Muscle of leg (tissue), 11 donors: ENCODE results near the gene DIRAS2. TPM values are rescaled to one million over a fixed set of nuclear protein-coding genes. Genes with fewer than 3 reads are reported as not detected.
A peak's percentile ranks its signal among the peaks of the same experiment; 100 is the strongest.

Experiments used
- DNase-seq: peaks from one replicate; pipeline ENCODE4 v3.0.0; 2013
- H3K27ac ChIP-seq: one replicate; pipeline ENCODE4 v1.5.1; 2013; ENCODE audit warnings: mild to moderate bottlenecking, low read length, control low read depth
- H3K27me3 ChIP-seq: one replicate; pipeline ENCODE4 v1.6.1; 2013; ENCODE audit warnings: low read length; ENCODE audit not compliant: control insufficient read depth, insufficient read depth
- H3K36me3 ChIP-seq: one replicate; pipeline ENCODE4 v1.6.1; 2013; ENCODE audit warnings: low read length; ENCODE audit not compliant: control insufficient read depth, insufficient read depth
- H3K4me1 ChIP-seq: one replicate; pipeline ENCODE4 v1.6.1; 2013; ENCODE audit warnings: low read length; ENCODE audit not compliant: control insufficient read depth, insufficient read depth
- H3K4me3 ChIP-seq: one replicate; pipeline ENCODE4 v1.5.1; 2013; ENCODE audit warnings: low read length, control low read depth
- H3K9me3 ChIP-seq: replicated peaks from 2 replicates; pipeline ENCODE4 v1.6.1; 2013; ENCODE audit warnings: low read depth, low read length; ENCODE audit not compliant: control insufficient read depth
- WGBS: methylation state at CpG from one replicate; pipeline ENCODE4 v1.1.5; 2013; ENCODE audit warnings: missing lambda C conversion rate; ENCODE audit not compliant: insufficient coverage; 5-methylcytosine and 5-hydroxymethylcytosine counted together
- polyA plus RNA-seq, 8 donors: library from polyadenylated mRNA; unstranded; fragments of 120-200 nt; gene quantifications; one replicate each; pipeline versions ENCODE4 v1.2.1 to v1.2.3, GENCODE V29; 2013; ENCODE audit warnings: inconsistent platforms in 1 of 8, low replicate concordance in 1 of 8; ENCODE audit not compliant: insufficient read length in 8 of 8, insufficient read depth in 1 of 8
- total RNA-seq: library from RNA; stranded (reverse); fragments of 120-200 nt; gene quantifications from one replicate; pipeline ENCODE4 v1.2.4, GENCODE V29; 2013

Gene DIRAS2
- total and polyA plus RNA-seq, 9 donors, result 0.65 to 1.9 (median 0.93) TPM

DNA sequence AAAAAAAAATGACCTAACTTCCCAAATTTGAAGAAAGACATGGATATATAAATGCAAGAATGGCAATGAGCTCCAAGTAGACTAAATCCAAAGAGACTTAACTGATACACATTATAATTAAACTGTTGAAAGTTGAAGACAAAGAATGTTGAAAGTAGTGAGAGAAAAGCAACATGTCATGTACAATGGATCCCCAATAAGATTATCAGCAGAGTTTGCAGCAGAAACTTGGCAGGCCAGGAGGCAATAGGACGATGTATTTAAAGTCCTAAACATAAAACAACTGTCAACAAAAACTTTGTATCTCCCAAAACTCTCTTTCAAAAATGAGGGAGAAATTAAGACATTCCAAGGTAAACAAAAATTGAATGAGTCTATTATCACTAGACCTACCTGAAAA, 8.6 kb upstream of the DIRAS2 start:
- no peaks in the 10 kb centered on the region for H3K4me1 ChIP-seq
- H3K9me3 ChIP-seq, result peaks cover 2% of the 10 kb centered on the region
- no peak overlapping the region for H3K27ac ChIP-seq
- H3K4me3 ChIP-seq, result no peak overlapping the region
- no peaks in the 10 kb centered on the region for H3K36me3 ChIP-seq
- WGBS, result no CpG with 5 or more reads among the region's 1 CpG
- DNase-seq, result no peak
- H3K27me3 ChIP-seq, result no peaks in the 10 kb centered on the region

DNA sequence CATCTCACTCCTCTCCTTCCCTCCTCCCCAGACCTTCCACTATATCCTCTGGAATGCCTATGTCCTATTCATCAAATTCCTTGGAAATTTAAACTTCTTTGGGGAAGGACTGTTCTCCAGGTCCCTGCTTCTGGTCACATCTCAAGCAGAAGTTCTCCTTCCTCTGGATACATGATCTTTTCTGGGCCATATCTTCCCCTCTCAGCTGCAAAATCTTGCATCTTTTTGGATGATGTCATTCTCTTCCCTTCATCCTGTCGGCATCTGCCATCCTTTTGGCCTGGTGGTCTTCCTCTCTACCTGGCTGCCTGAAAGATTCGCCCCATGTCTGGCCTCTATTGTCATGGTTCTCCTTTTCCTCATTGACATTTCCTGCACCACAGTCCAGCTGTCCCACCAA, 5.2 kb upstream of the DIRAS2 start:
- Histone ChIP-seq H3K36me3 (no peaks in the 10 kb centered on the region), H3K9me3 (peaks cover 2% of the 10 kb centered on the region), H3K4me1 (no peaks in the 10 kb centered on the region), H3K27ac (no peak overlapping the region), H3K27me3 (peaks cover 5% of the 10 kb centered on the region), H3K4me3 (no peak overlapping the region)
- 76% methylated on average over 2 of the region's 2 CpGs for WGBS
- no peak for DNase-seq

DNA sequence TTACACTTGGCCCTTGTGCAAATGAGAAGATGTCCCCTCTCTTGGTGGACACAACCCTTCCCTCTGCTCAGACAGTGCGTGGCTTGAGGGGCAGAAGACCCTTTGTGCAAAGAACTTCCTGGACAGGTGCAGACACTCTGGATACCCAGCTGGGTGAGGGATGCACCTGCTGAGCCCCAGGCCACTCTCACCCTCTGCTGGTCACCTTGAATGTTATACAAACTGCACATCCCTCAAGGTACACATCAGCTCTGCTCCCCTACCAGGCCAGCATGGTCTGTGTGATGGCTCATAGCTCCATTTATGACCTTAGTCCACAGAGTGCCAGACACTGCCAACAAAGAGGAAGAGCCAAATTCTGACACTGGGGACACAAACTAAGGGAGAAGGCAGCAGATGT, 3.1 kb upstream of the DIRAS2 start:
- H3K27me3 ChIP-seq, result peaks cover 19% of the 10 kb centered on the region
- H3K4me1 ChIP-seq, result peaks cover 3% of the 10 kb centered on the region
- no peak overlapping the region for H3K4me3 ChIP-seq
- 86% methylated on average over 1 of the region's 1 CpG for WGBS
- peaks cover 2% of the 10 kb centered on the region for H3K9me3 ChIP-seq
- H3K36me3 ChIP-seq, result no peaks in the 10 kb centered on the region
- H3K27ac ChIP-seq, result no peak overlapping the region
- DNase-seq, result no peak

DNA sequence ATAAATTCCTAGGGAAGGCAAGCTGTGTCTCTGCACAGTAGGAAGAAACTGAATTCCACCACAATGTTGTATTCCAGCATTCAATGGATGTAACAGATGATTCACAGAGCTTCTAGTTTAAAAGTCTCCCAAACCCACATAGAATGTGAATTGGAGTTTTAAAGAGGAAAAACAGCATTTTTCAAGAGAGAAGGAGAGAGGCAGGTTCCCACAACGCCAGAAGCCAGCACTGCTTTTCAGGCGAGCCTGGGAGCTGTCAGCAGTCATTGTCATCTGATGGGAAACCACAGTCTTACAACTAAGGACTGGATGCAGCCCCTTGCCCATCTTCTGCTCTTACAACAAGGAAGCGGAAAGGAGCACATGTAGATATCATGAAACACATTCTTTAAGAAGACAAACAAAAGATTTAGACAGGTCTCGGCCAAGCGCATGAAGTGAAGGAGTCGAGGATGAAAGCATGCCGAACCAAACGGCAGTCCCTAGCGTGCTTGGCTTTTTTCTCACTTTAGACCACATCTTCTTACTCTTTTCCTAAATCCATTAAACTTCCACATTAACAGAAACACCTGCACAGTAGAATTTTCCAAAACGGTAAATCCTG, 638 bp downstream of the DIRAS2 start:
- Histone ChIP-seq H3K27me3 (peaks cover 19% of the 10 kb centered on the region), H3K9me3 (no peaks in the 10 kb centered on the region), H3K4me1 (peaks cover 3% of the 10 kb centered on the region), H3K27ac (no peak overlapping the region), H3K36me3 (no peaks in the 10 kb centered on the region), H3K4me3 (peak overlapping the region; percentile 41)
- WGBS, result 3% methylated on average over 7 of the region's 10 CpGs
- peak; percentile 49 for DNase-seq

DNA sequence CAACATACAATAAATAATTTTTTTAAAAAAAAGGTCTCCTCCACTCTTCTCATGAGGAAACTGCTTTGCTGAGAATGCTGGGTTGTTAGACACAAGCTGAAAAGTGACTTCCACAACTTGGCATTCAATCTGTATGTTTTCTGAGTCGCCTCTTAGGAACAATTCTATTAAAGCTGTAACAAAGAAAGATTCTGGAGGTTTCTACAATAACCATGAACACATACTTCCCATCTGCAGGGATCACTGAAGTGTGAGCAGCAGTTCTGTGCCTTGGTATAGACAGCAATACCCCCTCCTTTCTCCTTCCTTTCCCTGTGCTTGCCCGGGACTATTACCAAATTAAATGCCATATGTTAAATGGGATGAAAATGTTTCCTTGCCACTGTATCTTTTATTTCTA, 1.5 kb downstream of the DIRAS2 start:
- H3K27me3 ChIP-seq, result peaks cover 19% of the 10 kb centered on the region

DNA sequence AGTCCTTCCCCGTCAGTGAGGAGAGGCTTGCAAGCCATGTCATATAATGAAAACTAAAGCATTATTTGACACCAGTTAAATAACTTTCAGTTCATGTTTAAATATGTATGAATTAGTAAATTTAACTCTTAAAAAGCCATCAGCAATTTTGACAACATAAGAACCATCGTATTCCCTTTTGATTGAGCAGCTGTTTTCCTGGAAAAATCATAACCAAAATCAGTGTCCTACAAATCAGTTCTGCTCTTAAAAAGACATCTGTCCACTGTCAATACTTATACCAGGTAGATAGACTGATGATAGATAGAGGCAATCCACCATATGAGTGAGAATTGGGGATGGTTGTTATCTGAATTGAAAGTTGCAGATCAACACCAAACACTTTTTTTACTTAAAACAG, 2.3 kb downstream of the DIRAS2 start:
- no peaks in the 10 kb centered on the region for H3K9me3 ChIP-seq
- no CpG with 5 or more reads among the region's 2 CpGs for WGBS
- peaks cover 3% of the 10 kb centered on the region for H3K4me1 ChIP-seq
- peaks cover 19% of the 10 kb centered on the region for H3K27me3 ChIP-seq
- DNase-seq, result no peak
- H3K27ac ChIP-seq, result no peak overlapping the region
- H3K4me3 ChIP-seq, result no peak overlapping the region
- no peaks in the 10 kb centered on the region for H3K36me3 ChIP-seq

More for the DNA sequence above, 1.5 kb downstream of the DIRAS2 start:
- whole genome bisulfite sequencing, result no CpG with 5 or more reads among the region's 2 CpGs
- H3K4me1 ChIP-seq, result peaks cover 3% of the 10 kb centered on the region
- no peak overlapping the region for H3K27ac ChIP-seq
- DNase-seq, result no peak
- no peaks in the 10 kb centered on the region for H3K9me3 ChIP-seq
- H3K4me3 ChIP-seq, result no peak overlapping the region
- H3K36me3 ChIP-seq, result no peaks in the 10 kb centered on the region

DNA sequence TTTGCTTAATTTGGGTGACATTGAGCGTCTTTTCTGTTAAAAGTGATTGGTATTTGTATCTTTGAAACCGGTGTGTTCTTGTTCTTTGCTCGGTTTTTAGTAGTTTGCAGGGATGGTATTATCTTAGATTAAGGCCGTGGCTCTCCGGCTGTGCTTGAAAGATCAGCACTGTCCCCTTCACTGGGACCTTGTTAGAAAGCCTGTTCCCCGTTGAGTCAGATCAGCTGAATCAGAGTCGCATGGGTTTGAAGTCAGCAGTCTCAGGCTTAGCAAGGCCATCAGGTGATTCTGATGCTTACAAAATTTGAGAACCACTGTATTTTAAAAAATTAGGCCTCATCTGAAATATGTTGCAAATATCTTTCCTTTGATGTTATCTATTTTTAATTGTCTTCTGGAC, 5.0 kb downstream of the DIRAS2 start:
- Histone ChIP-seq H3K4me3 (no peak overlapping the region), H3K27ac (no peak overlapping the region), H3K36me3 (no peaks in the 10 kb centered on the region), H3K9me3 (no peaks in the 10 kb centered on the region), H3K27me3 (peaks cover 13% of the 10 kb centered on the region), H3K4me1 (peaks cover 3% of the 10 kb centered on the region)
- no peak for DNase-seq
- 70% methylated on average over 4 of the region's 7 CpGs for WGBS

DNA sequence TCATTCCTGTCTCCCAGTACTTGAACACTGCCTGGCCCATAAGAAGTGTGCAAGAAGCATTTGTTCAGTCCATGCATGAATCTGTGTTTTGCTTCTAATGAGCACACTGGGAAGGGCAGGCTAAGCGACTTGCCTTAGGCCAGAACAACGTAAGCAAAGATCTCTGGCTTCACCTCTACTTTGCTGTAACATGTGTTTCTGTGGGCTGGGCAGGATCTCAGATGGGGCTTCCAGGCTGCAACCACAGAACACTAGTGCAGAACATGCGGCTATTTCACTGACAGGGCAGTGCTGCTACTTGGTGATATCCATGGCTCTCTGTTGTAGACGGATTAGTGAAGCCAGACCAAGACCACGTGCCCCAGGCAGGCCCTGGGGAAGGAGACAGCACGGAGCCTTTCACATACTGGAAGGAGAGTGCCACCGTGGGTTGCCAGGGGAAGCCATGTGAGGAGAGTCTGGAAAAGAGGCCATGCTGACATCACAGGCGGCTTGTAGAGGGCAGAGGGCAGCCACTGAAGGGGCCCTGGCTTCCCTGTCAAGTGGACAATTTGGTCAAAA, 9.9 kb downstream of the DIRAS2 start:
- no peaks in the 10 kb centered on the region for H3K4me1 ChIP-seq
- DNase-seq, result no peak
- H3K27ac ChIP-seq, result no peak overlapping the region
- H3K36me3 ChIP-seq, result no peaks in the 10 kb centered on the region
- H3K4me3 ChIP-seq, result no peak overlapping the region
- WGBS, result 67% methylated on average over 8 of the region's 8 CpGs
- H3K27me3 ChIP-seq, result no peaks in the 10 kb centered on the region
- no peaks in the 10 kb centered on the region for H3K9me3 ChIP-seq

DNA sequence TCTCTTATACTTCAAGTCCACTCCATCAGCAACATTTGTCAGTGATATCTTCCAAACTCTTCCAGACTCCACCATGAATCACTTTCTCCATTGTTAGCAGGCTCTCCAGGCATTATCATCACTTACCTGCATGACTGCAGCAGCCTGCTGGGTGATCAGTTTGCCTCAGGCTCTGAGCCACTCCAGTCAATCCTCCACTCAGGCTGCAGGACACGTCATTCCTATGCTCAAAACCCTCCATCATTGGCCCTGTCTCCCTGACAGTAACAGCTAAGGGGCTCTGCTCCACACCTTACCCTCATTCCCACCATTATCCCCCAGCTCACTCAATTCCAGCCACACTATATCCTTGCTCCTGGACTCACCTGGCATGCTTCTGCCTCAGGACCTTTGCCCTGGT, 10.7 kb downstream of the DIRAS2 start:
- no peak overlapping the region for H3K4me3 ChIP-seq
- no peak for DNase-seq
- H3K9me3 ChIP-seq, result no peaks in the 10 kb centered on the region
- 67% methylated on average over 1 of the region's 1 CpG for WGBS
- H3K4me1 ChIP-seq, result no peaks in the 10 kb centered on the region
- H3K27me3 ChIP-seq, result no peaks in the 10 kb centered on the region
- no peak overlapping the region for H3K27ac ChIP-seq
- H3K36me3 ChIP-seq, result no peaks in the 10 kb centered on the region

DNA sequence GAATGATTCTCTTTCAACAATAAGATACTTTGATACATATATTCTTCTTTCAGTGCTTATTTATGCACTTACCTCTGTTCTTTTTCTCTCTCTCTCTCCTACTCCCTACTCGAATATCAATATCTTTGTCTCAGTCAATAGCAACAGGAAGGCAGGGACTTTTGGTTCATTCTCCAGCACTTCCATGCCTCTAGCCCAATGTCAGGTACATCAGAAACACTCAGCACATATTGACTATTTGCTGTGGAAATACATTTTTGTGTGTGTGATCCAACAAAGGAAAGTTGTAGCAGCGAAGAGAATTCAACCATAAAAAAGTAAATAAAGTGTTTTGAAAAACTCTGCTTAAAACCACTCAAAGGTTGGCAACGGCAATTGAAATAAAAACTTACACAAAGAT, 12.6 kb downstream of the DIRAS2 start:
- WGBS, result 56% methylated on average over 1 of the region's 3 CpGs
- H3K9me3 ChIP-seq, result no peaks in the 10 kb centered on the region
- H3K4me1 ChIP-seq, result no peaks in the 10 kb centered on the region
- H3K27ac ChIP-seq, result no peak overlapping the region
- H3K36me3 ChIP-seq, result no peaks in the 10 kb centered on the region
- H3K27me3 ChIP-seq, result no peaks in the 10 kb centered on the region
- no peak overlapping the region for H3K4me3 ChIP-seq
- DNase-seq, result no peak

DNA sequence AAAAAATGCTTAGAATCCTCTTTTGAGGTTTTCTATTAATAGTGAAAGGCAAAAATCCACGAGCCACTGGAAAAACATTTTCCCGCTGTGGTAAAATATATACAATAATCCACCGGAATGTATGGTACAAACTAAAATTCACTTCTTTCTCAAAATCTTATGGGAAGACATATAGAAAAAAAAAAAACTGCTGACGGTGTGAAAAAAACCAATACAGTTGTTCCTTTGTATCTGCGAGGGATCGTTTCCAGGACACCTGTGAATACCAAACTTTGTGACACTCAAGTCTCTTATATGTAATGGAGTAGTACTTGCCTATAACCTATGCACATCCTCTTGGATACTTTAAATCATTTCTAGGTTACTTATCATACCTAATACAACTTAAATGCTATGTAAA, 13.3 kb downstream of the DIRAS2 start:
- Histone ChIP-seq H3K4me1 (no peaks in the 10 kb centered on the region), H3K36me3 (no peaks in the 10 kb centered on the region), H3K9me3 (no peaks in the 10 kb centered on the region), H3K27me3 (no peaks in the 10 kb centered on the region), H3K4me3 (no peak overlapping the region), H3K27ac (no peak overlapping the region)
- WGBS, result no CpG with 5 or more reads among the region's 6 CpGs
- no peak for DNase-seq
